DND-41 (cell line): ENCODE results near the gene IQCH.
A peak's percentile ranks its signal among the peaks of the same experiment; 100 is the strongest.

Experiments
- ATAC-seq: fragments of 200-7000 bp; cut with Tn5 transposase; 3 replicates; pipeline ENCODE4 v1.9.1; 2021; ENCODE audit warnings: low read depth; ENCODE audit not compliant: insufficient read depth
- DNase-seq: peaks from one replicate; pipeline ENCODE4 v3.0.0-alpha.2; 2020
- H2AFZ ChIP-seq: 2 replicates; pipeline ENCODE4 v1.6.0; 2012; ENCODE audit warnings: low read depth, low read length
- H3K27ac ChIP-seq: 2 replicates; pipeline ENCODE4 v1.5.1; 2012; ENCODE audit warnings: low read length, inconsistent platforms
- H3K27me3 ChIP-seq: fragments of 200-600 bp; sonication (generic); 2 replicates; pipeline ENCODE4 v1.6.0; 2012; ENCODE audit warnings: low read length, mild to moderate bottlenecking, inconsistent platforms; ENCODE audit not compliant: insufficient read depth, poor library complexity
- H3K36me3 ChIP-seq: 2 replicates; pipeline ENCODE4 v1.5.1; 2012; ENCODE audit warnings: low read length, inconsistent platforms; ENCODE audit not compliant: insufficient read depth
- H3K4me1 ChIP-seq: 2 replicates; pipeline ENCODE4 v1.5.1; 2012; ENCODE audit warnings: mild to moderate bottlenecking, low read length; ENCODE audit not compliant: insufficient read depth
- H3K4me2 ChIP-seq: 2 replicates; pipeline ENCODE4 v1.6.0; 2012; ENCODE audit warnings: mild to moderate bottlenecking, moderate library complexity, low read length, inconsistent platforms; ENCODE audit not compliant: insufficient read depth
- H3K4me3 ChIP-seq, 2 experiments: fragments of 200-600 bp in 1 of 2; shearing (Covaris generic) in 1 of 2; 2 replicates each; pipeline ENCODE4 v1.5.1; 2012 to 2016; ENCODE audit warnings: inconsistent platforms in 2 of 2, low read length in 2 of 2, mild to moderate bottlenecking in 2 of 2, low read depth in 1 of 2, moderate library complexity in 1 of 2
- H3K79me2 ChIP-seq: 2 replicates; pipeline ENCODE4 v1.6.0; 2012; ENCODE audit warnings: low read length, inconsistent platforms; ENCODE audit not compliant: insufficient read depth
- H3K9ac ChIP-seq: 2 replicates; pipeline ENCODE4 v1.6.0; 2012; ENCODE audit warnings: low read depth, mild to moderate bottlenecking, inconsistent platforms, low read length, moderate library complexity
- H3K9me3 ChIP-seq: 2 replicates; pipeline ENCODE4 v1.5.1; 2012; ENCODE audit warnings: low read length, moderate library complexity, mild to moderate bottlenecking, inconsistent platforms; ENCODE audit not compliant: insufficient read depth, severe bottlenecking
- H4K20me1 ChIP-seq: 2 replicates; pipeline ENCODE4 v1.6.0; 2012; ENCODE audit warnings: low read length; ENCODE audit not compliant: insufficient read depth
- CTCF ChIP-seq: IDR thresholded peaks from 2 replicates; pipeline ENCODE4 v1.5.1; 2012; ENCODE audit warnings: borderline replicate concordance, low read length, moderate library complexity, mild to moderate bottlenecking; ENCODE audit not compliant: poor library complexity, severe bottlenecking; ENCODE audit errors: extremely low read depth
- EZH2 ChIP-seq: IDR thresholded peaks from 3 replicates; pipeline ENCODE4 v1.6.1; 2012; ENCODE audit warnings: borderline replicate concordance, low read depth, mild to moderate bottlenecking, moderate library complexity, low read length, inconsistent platforms; ENCODE audit not compliant: severe bottlenecking

The IQCH gene

GRCh38 chr15:67409175-67409574 lies 154.6 kb downstream of the IQCH start:
- Histone ChIP-seq H4K20me1 (no peaks in the 10 kb centered on the region), H3K9me3 (no peaks in the 10 kb centered on the region), H3K79me2 (no peaks in the 10 kb centered on the region), H2AFZ (no peak overlapping the region), H3K4me2 (no peak overlapping the region), H3K27me3 (no peaks in the 10 kb centered on the region), H3K4me3 (no peak overlapping the region), H3K27ac (no peak overlapping the region), H3K4me1 (peaks cover 14% of the 10 kb centered on the region), H3K36me3 (no peaks in the 10 kb centered on the region), H3K9ac (no peak overlapping the region)
- TF ChIP-seq CTCF (no peak), EZH2 (no peak)
- ATAC-seq (peak; percentile 96), DNase-seq (peak; percentile 56)

- no peak for TF ChIP-seq EZH2
- Histone ChIP-seq H3K36me3 (no peaks in the 10 kb centered on the region), H3K4me2 (no peak overlapping the region), H3K79me2 (no peaks in the 10 kb centered on the region), H2AFZ (no peak overlapping the region), H3K27ac (no peak overlapping the region), H3K9me3 (no peaks in the 10 kb centered on the region), H4K20me1 (no peaks in the 10 kb centered on the region), H3K9ac (no peak overlapping the region), H3K27me3 (no peaks in the 10 kb centered on the region), H3K4me3 (no peak overlapping the region), H3K4me1 (peaks cover 14% of the 10 kb centered on the region)
- DNase-seq (no peak), ATAC-seq (no peak)
Observed at GRCh38 chr15:67411486-67411885, 156.9 kb downstream of the IQCH start.

- no peak overlapping the region for H2AFZ ChIP-seq
- no peaks in the 10 kb centered on the region for H3K27me3 ChIP-seq
- H3K9me3 ChIP-seq = no peaks in the 10 kb centered on the region
- TF ChIP-seq EZH2 (no peak), CTCF (no peak)
- no peak overlapping the region for H3K4me3 ChIP-seq
- peaks cover 13% of the 10 kb centered on the region for H3K4me1 ChIP-seq
- H3K4me2 ChIP-seq = no peak overlapping the region
- no peaks in the 10 kb centered on the region for H3K36me3 ChIP-seq
- H4K20me1 ChIP-seq = no peaks in the 10 kb centered on the region
- ATAC-seq (no peak), DNase-seq (no peak)
- H3K9ac ChIP-seq = no peak overlapping the region
- no peak overlapping the region for H3K27ac ChIP-seq
- no peaks in the 10 kb centered on the region for H3K79me2 ChIP-seq
Observed at GRCh38 chr15:67413770-67414390, 159.3 kb downstream of the IQCH start.

GRCh38 chr15:67415181-67415580 lies 160.6 kb downstream of the IQCH start:
- no peak overlapping the region for H2AFZ ChIP-seq
- H3K9ac ChIP-seq = no peak overlapping the region
- H3K79me2 ChIP-seq = no peaks in the 10 kb centered on the region
- no peak overlapping the region for H3K27ac ChIP-seq
- no peak for TF ChIP-seq CTCF
- H3K36me3 ChIP-seq = no peaks in the 10 kb centered on the region
- no peak for DNase-seq
- no peak overlapping the region for H3K4me2 ChIP-seq
- ATAC-seq = no peak
- H3K27me3 ChIP-seq = no peaks in the 10 kb centered on the region
- H3K4me1 ChIP-seq = peaks cover 2% of the 10 kb centered on the region; the same call in 1 of the 2 replicates
- H3K9me3 ChIP-seq = no peaks in the 10 kb centered on the region
- H3K4me3 ChIP-seq = no peak overlapping the region
- no peaks in the 10 kb centered on the region for H4K20me1 ChIP-seq
